ENCODE measurements around the gene CHP1.
"Not testable (repeated sequence)": the region's sequence is repeated elsewhere in the genome, so short reads cannot be mapped to it uniquely, and the experiment has no call there.

CHP1 gene

GRCh38 chr15:41286665-41287333 is 55.7 kb downstream of the CHP1 start:
- H3K27ac ChIP-seq, result no peak overlapping the region

GRCh38 chr15:41288464-41288863 is 57.4 kb downstream of the CHP1 start:
- TF ChIP-seq CTCF (conservative IDR thresholded peaks at IDR 0.05), result no peak
- H3K27ac ChIP-seq, result no peak overlapping the region

More at GRCh38 chr15:41286665-41287333, 55.7 kb downstream of the CHP1 start:
- no peak for TF ChIP-seq CTCF (conservative IDR thresholded peaks at IDR 0.05)

GRCh38 chr15:41289953-41290352 is 58.9 kb downstream of the CHP1 start:
- no peak for TF ChIP-seq CTCF (conservative IDR thresholded peaks at IDR 0.05)
- no peak overlapping the region for H3K27ac ChIP-seq

- no peak for TF ChIP-seq CTCF (conservative IDR thresholded peaks at IDR 0.05)
- H3K27ac ChIP-seq, result no peak overlapping the region
Measured at GRCh38 chr15:41291065-41291631, 60.1 kb downstream of the CHP1 start.

- no peak for TF ChIP-seq CTCF (conservative IDR thresholded peaks at IDR 0.05)
- no peak overlapping the region for H3K27ac ChIP-seq
Measured at GRCh38 chr15:41292521-41292920, 61.5 kb downstream of the CHP1 start.

- H3K27ac ChIP-seq, result not testable (repeated sequence)
Measured at GRCh38 chr15:41301139-41301538, 70.1 kb downstream of the CHP1 start.

- TF ChIP-seq CTCF (conservative IDR thresholded peaks at IDR 0.05), result no peak
- no peak overlapping the region for H3K27ac ChIP-seq
Measured at GRCh38 chr15:41301587-41301986, 70.5 kb downstream of the CHP1 start.

- H3K27ac ChIP-seq, result no peak overlapping the region
- no peak for TF ChIP-seq CTCF (conservative IDR thresholded peaks at IDR 0.05)
Measured at GRCh38 chr15:41304149-41304770, 73.2 kb downstream of the CHP1 start.

Data from VCaP (cell line).